ENCODE data around the gene ZNF135.

The ZNF135 gene

DNA sequence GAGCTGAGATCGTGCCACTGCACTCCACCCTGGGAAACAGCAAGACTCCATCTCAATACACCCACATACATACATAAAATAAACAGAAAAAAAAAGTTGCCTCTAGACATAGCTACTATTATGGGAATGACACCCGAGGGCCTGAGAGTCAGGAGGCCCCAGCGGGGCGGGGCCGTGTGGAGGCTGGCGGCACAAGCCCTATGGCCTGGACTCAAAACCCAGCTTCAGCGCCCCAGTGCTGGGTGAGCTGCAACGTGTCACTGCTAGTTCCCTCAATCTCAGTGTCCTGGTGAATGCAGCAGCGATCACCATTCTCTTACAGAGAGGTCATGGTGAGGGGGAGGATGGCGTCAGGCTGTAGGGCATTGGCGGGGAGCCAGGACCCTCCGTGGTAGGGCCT, 34.4 kb upstream of the ZNF135 start:
- Histone ChIP-seq H2BK5ac (ENCODE audit: low read depth, low read length, poor library complexity) (no peak overlapping the region), H3K27ac (ENCODE audit: low read depth, low read length) (no peak overlapping the region), H4K91ac (ENCODE audit: low read depth, low read length) (no peak overlapping the region), H3K79me2 (ENCODE audit: control insufficient read depth, insufficient read depth, low read length, poor library complexity) (no peaks in the 10 kb centered on the region), H2BK12ac (ENCODE audit: low read length) (no peak overlapping the region), H3K4me1 (ENCODE audit: control insufficient read depth in 1 of 2, insufficient read depth in 2 of 2, low read length in 2 of 2) (no peaks in the 10 kb centered on the region), H4K12ac (ENCODE audit: low read depth, low read length) (no peak overlapping the region), H3K9ac (ENCODE audit: low read length) (no peak overlapping the region), H3K36me3 (ENCODE audit: control insufficient read depth in 1 of 2, insufficient read depth in 2 of 2, low read length in 2 of 2) (no peaks in the 10 kb centered on the region), H2AFZ (ENCODE audit: insufficient read depth, low read length, poor library complexity) (no peak overlapping the region), H3K14ac (ENCODE audit: low read length) (no peak overlapping the region), H3K4me2 (ENCODE audit: low read length) (no peak overlapping the region), H3K27me3 (ENCODE audit: insufficient read depth, low read length) (no peaks in the 10 kb centered on the region), H2BK120ac (ENCODE audit: insufficient read depth, low read length, poor library complexity) (no peak overlapping the region), H3K23ac (ENCODE audit: low read length) (no peak overlapping the region), H3K18ac (ENCODE audit: low read length) (no peak overlapping the region), H3K4ac (ENCODE audit: low read depth, low read length) (no peak overlapping the region), H3K9me3 (ENCODE audit: insufficient read depth, low read depth, low read length) (peaks cover 20% of the 10 kb centered on the region), H2AK5ac (ENCODE audit: low read length) (no peak overlapping the region), H3K4me3 (ENCODE audit: low read depth, low read length) (no peak overlapping the region), H4K8ac (ENCODE audit: low read depth, low read length) (no peak overlapping the region), H3K79me1 (ENCODE audit: low read length) (no peaks in the 10 kb centered on the region)
- WGBS (ENCODE audit: extremely low coverage, insufficient coverage, insufficient read length), result no CpG with 5 or more reads among the region's 12 CpGs
- DNase-seq, result no peak

DNA sequence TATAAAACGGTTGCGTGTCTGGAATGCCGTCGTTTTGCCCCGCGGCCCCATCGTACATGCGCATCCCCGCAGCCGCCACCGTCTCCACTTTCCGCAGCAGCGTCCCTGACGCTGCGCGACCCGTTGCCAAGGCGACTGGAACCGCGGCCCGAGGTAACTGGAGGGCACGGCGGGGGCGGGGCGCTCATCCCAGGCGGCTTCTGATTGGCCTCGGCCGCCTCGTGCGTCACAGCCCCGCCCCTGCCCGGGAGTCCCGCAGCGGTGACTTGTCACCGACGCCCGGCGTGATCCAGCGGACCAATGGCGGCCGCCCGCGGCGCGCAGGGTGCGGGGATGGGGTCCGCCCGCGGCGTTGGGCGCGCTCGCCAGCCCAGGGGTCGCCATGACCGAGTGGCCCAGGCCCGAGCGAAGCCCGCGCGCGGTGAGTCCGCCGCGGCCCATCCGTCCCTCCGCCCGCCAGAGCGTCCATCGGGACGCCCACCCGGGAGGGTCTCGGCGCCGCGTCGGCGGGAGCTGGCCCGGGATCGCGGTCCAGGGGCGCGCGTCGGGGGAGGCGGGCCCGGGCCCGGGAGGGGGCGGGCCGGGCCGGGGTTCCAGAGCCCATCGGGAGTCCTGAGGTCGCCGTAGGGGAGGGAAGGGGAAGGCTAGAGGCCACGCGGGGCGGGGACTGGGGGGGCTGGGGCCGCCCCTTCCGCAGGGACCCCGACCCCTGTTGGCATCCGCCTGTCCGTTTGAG, 25.2 kb upstream of the ZNF135 start, which contains the start of gene ZSCAN1:
TSS of gene ZSCAN1 (plus strand) at position 285 of the 736 bp plus-strand sequence. CDS start 3,812 bp downstream, outside the sequence.
- Histone ChIP-seq H3K27me3 (ENCODE audit: insufficient read depth, low read length) (peaks cover 3% of the 10 kb centered on the region), H3K4me3 (ENCODE audit: low read depth, low read length) (peak within 1 kb of the TSS; percentile 87), H2AK5ac (ENCODE audit: low read length) (no peak within 1 kb of the TSS), H2AFZ (ENCODE audit: insufficient read depth, low read length, poor library complexity) (peak within 1 kb of the TSS; percentile 45), H3K9ac (ENCODE audit: low read length) (peak within 1 kb of the TSS; percentile 91), H3K36me3 (ENCODE audit: control insufficient read depth in 1 of 2, insufficient read depth in 2 of 2, low read length in 2 of 2) (no peaks in the 10 kb centered on the region), H3K79me2 (ENCODE audit: control insufficient read depth, insufficient read depth, low read length, poor library complexity) (no peaks in the 10 kb centered on the region), H3K23ac (ENCODE audit: low read length) (no peak within 1 kb of the TSS), H4K91ac (ENCODE audit: low read depth, low read length) (peak within 1 kb of the TSS; percentile 76), H3K14ac (ENCODE audit: low read length) (peak within 1 kb of the TSS; percentile 28), H2BK120ac (ENCODE audit: insufficient read depth, low read length, poor library complexity) (peak within 1 kb of the TSS; percentile 23), H4K8ac (ENCODE audit: low read depth, low read length) (peak within 1 kb of the TSS; percentile 32), H3K79me1 (ENCODE audit: low read length) (no peaks in the 10 kb centered on the region), H3K9me3 (ENCODE audit: insufficient read depth, low read depth, low read length) (peaks cover 7% of the 10 kb centered on the region), H3K4ac (ENCODE audit: low read depth, low read length) (no peak within 1 kb of the TSS), H3K27ac (ENCODE audit: low read depth, low read length) (no peak within 1 kb of the TSS), H3K18ac (ENCODE audit: low read length) (peak within 1 kb of the TSS; percentile 72), H3K4me2 (ENCODE audit: low read length) (peak within 1 kb of the TSS; percentile 75), H3K4me1 (ENCODE audit: control insufficient read depth in 1 of 2, insufficient read depth in 2 of 2, low read length in 2 of 2) (no peaks in the 10 kb centered on the region), H2BK5ac (ENCODE audit: low read depth, low read length, poor library complexity) (no peak within 1 kb of the TSS), H4K12ac (ENCODE audit: low read depth, low read length) (peak within 1 kb of the TSS; percentile 47), H2BK12ac (ENCODE audit: low read length) (no peak within 1 kb of the TSS)
- no CpG with 5 or more reads among the region's 101 CpGs for WGBS (ENCODE audit: extremely low coverage, insufficient coverage, insufficient read length)
- DNase-seq, result peak in 1 of 2 donors; percentile 43

DNA sequence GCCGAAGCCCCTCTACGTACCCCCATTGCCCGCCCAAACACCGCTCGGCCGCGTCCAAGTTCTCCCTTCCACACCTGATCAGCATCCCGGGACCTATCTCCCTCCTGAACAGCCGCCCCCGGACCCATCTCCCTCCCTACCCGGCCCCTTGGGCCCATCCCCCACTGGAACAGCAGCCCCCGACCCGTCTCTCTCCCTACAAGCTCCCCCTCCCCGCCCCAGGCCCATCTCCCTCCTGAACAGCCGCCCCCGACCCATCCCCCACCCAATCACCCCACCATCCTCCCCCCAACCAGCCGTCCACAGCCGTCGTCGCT, 24.6 kb upstream of the ZNF135 start:
- H3K79me1 ChIP-seq (ENCODE audit: low read length), result no peaks in the 10 kb centered on the region
- peak overlapping the region; percentile 23 for H2BK120ac ChIP-seq (ENCODE audit: insufficient read depth, low read length, poor library complexity)
- H3K79me2 ChIP-seq (ENCODE audit: control insufficient read depth, insufficient read depth, low read length, poor library complexity), result no peaks in the 10 kb centered on the region
- no peak overlapping the region for H3K4ac ChIP-seq (ENCODE audit: low read depth, low read length)
- no peak overlapping the region for H3K9ac ChIP-seq (ENCODE audit: low read length)
- H4K12ac ChIP-seq (ENCODE audit: low read depth, low read length), result no peak overlapping the region
- H3K23ac ChIP-seq (ENCODE audit: low read length), result no peak overlapping the region
- H4K91ac ChIP-seq (ENCODE audit: low read depth, low read length), result peak overlapping the region; percentile 38
- H3K14ac ChIP-seq (ENCODE audit: low read length), result no peak overlapping the region
- peaks cover 7% of the 10 kb centered on the region for H3K9me3 ChIP-seq (ENCODE audit: insufficient read depth, low read depth, low read length)
- H3K4me3 ChIP-seq (ENCODE audit: low read depth, low read length), result peak overlapping the region; percentile 87
- H2AK5ac ChIP-seq (ENCODE audit: low read length), result no peak overlapping the region
- H3K27me3 ChIP-seq (ENCODE audit: insufficient read depth, low read length), result peaks cover 3% of the 10 kb centered on the region
- H3K18ac ChIP-seq (ENCODE audit: low read length), result peak overlapping the region; percentile 72
- no peak overlapping the region for H2BK12ac ChIP-seq (ENCODE audit: low read length)
- no peak overlapping the region for H3K27ac ChIP-seq (ENCODE audit: low read depth, low read length)
- WGBS (ENCODE audit: extremely low coverage, insufficient coverage, insufficient read length), result no CpG with 5 or more reads among the region's 20 CpGs
- no peak overlapping the region for H4K8ac ChIP-seq (ENCODE audit: low read depth, low read length)
- no peaks in the 10 kb centered on the region for H3K4me1 ChIP-seq (ENCODE audit: control insufficient read depth in 1 of 2, insufficient read depth in 2 of 2, low read length in 2 of 2)
- peak overlapping the region; percentile 45 for H2AFZ ChIP-seq (ENCODE audit: insufficient read depth, low read length, poor library complexity)
- no peak overlapping the region for H2BK5ac ChIP-seq (ENCODE audit: low read depth, low read length, poor library complexity)
- H3K36me3 ChIP-seq (ENCODE audit: control insufficient read depth in 1 of 2, insufficient read depth in 2 of 2, low read length in 2 of 2), result no peaks in the 10 kb centered on the region
- peak overlapping the region; percentile 75 for H3K4me2 ChIP-seq (ENCODE audit: low read length)
- no peak for DNase-seq

DNA sequence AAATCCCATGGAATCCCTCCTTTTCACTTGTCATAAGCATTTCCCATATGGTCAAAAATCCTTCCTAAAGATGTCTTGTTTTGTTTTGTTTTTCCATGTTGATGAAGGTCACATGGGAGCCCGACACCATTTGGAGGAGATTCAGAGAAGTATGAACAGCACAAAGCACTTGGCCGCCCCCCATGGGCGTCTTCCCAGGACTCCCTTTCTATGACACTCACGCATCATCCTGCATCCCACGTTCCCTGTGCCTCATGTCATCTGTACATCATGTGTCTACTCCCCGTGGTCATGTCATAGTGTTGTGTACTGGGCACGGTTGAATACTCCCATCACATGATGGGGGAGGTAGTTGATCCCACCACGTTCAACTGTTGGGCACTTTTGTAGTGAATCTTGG, 23.2 kb upstream of the ZNF135 start:
- no peak overlapping the region for H2AFZ ChIP-seq (ENCODE audit: insufficient read depth, low read length, poor library complexity)
- H2BK5ac ChIP-seq (ENCODE audit: low read depth, low read length, poor library complexity), result no peak overlapping the region
- H3K9ac ChIP-seq (ENCODE audit: low read length), result no peak overlapping the region
- H3K4me3 ChIP-seq (ENCODE audit: low read depth, low read length), result no peak overlapping the region
- no peak overlapping the region for H3K4me2 ChIP-seq (ENCODE audit: low read length)
- H2BK120ac ChIP-seq (ENCODE audit: insufficient read depth, low read length, poor library complexity), result no peak overlapping the region
- H2AK5ac ChIP-seq (ENCODE audit: low read length), result no peak overlapping the region
- no peak overlapping the region for H3K18ac ChIP-seq (ENCODE audit: low read length)
- H2BK12ac ChIP-seq (ENCODE audit: low read length), result no peak overlapping the region
- WGBS (ENCODE audit: extremely low coverage, insufficient coverage, insufficient read length), result no CpG with 5 or more reads among the region's 8 CpGs
- H3K79me1 ChIP-seq (ENCODE audit: low read length), result no peaks in the 10 kb centered on the region
- no peak overlapping the region for H3K27ac ChIP-seq (ENCODE audit: low read depth, low read length)
- H4K12ac ChIP-seq (ENCODE audit: low read depth, low read length), result no peak overlapping the region
- H3K23ac ChIP-seq (ENCODE audit: low read length), result no peak overlapping the region
- no peak overlapping the region for H4K8ac ChIP-seq (ENCODE audit: low read depth, low read length)
- no peak overlapping the region for H3K14ac ChIP-seq (ENCODE audit: low read length)
- H3K36me3 ChIP-seq (ENCODE audit: control insufficient read depth in 1 of 2, insufficient read depth in 2 of 2, low read length in 2 of 2), result no peaks in the 10 kb centered on the region
- H3K4me1 ChIP-seq (ENCODE audit: control insufficient read depth in 1 of 2, insufficient read depth in 2 of 2, low read length in 2 of 2), result no peaks in the 10 kb centered on the region
- peaks cover 14% of the 10 kb centered on the region for H3K9me3 ChIP-seq (ENCODE audit: insufficient read depth, low read depth, low read length)
- H3K79me2 ChIP-seq (ENCODE audit: control insufficient read depth, insufficient read depth, low read length, poor library complexity), result no peaks in the 10 kb centered on the region
- no peak for DNase-seq
- H4K91ac ChIP-seq (ENCODE audit: low read depth, low read length), result no peak overlapping the region
- no peak overlapping the region for H3K4ac ChIP-seq (ENCODE audit: low read depth, low read length)
- peaks cover 3% of the 10 kb centered on the region for H3K27me3 ChIP-seq (ENCODE audit: insufficient read depth, low read length)

All from trophoblast cell (in vitro differentiated cells and primary cell).